Measurements from ENCODE around the gene KCTD19.

Gene KCTD19

DNA sequence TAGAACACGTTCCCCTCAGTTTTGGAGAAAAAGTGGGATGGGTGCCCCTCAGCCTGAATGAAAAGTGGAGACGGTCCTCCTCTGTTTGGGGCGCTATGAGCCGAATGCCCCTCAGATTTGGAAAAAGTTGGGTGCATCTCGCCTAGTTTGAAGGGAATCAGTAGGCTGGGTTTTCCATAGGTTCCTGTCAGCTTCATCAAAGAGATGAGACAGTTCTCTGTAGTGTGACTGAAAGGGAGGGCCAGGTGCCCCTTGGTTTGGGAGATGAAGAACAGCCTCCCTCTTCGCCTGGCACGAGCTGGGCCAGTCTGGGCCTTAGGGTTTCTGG lies 78.5 kb downstream of the KCTD19 start:
- DNase-seq (ENCODE audit: low read depth) = no peak
- H3K4me3 ChIP-seq (ENCODE audit: low read length) = peak overlapping the region; percentile 65
- TF ChIP-seq, protein P1, sequence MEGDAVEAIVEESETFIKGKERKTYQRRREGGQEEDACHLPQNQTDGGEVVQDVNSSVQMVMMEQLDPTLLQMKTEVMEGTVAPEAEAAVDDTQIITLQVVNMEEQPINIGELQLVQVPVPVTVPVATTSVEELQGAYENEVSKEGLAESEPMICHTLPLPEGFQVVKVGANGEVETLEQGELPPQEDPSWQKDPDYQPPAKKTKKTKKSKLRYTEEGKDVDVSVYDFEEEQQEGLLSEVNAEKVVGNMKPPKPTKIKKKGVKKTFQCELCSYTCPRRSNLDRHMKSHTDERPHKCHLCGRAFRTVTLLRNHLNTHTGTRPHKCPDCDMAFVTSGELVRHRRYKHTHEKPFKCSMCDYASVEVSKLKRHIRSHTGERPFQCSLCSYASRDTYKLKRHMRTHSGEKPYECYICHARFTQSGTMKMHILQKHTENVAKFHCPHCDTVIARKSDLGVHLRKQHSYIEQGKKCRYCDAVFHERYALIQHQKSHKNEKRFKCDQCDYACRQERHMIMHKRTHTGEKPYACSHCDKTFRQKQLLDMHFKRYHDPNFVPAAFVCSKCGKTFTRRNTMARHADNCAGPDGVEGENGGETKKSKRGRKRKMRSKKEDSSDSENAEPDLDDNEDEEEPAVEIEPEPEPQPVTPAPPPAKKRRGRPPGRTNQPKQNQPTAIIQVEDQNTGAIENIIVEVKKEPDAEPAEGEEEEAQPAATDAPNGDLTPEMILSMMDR (conservative IDR thresholded peaks at IDR 0.05; ENCODE audit: low read length) = no peak

DNA sequence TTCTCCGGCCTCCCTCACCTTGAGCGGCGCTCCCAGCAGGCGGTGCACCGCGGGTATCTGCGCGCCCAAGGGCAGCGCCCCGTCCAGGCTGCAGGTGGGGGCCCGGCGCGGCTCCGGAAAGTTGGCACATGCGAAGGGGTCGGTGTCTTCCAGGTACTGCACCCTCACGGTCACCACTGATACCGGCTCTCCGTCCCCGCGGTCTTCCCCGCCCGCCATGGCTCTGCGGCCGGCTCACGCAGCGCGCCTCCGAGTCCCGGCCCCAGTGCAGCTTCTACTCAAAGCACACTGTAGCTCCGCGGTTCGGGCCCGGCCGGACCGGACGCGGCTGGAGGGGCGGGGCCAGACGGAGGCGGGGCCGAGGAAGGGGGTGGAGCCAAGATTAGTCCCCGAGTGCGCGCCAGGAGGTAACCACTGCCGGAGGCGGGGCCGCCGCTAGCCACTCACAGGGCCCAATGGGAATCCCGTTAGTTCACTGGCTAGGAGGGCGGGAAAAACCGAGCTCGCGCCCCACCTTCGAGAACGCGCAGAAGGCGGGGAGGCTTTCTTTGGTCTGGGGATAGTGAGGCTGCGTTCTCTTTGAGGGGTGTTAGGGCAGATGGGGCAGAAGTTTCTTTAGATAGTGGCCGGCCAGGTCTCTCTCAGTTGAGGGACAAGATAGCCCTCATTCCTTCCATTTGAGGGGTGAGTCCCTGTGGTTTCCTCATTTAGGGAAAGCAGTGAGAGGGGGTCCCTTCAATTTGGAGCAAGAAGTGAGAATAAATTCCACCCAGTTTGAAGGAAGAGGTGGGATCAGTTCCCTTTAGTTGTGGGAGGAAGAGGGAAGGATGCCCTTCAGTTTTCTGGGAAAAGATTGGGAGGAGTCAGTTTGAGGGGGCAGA lies 79.1 kb downstream of the KCTD19 start, which contains the start of gene FHOD1:
Gene FHOD1 (minus strand): TSS at position 290 of the 881 bp plus-strand sequence. CDS start 71 bp downstream, at position 219.
- TF ChIP-seq, protein P1 (conservative IDR thresholded peaks at IDR 0.05; ENCODE audit: low read length) = no peak
- DNase-seq (ENCODE audit: low read depth) = peak; percentile 92
- H3K4me3 ChIP-seq (ENCODE audit: low read length) = peak within 1 kb of the TSS; percentile 80

DNA sequence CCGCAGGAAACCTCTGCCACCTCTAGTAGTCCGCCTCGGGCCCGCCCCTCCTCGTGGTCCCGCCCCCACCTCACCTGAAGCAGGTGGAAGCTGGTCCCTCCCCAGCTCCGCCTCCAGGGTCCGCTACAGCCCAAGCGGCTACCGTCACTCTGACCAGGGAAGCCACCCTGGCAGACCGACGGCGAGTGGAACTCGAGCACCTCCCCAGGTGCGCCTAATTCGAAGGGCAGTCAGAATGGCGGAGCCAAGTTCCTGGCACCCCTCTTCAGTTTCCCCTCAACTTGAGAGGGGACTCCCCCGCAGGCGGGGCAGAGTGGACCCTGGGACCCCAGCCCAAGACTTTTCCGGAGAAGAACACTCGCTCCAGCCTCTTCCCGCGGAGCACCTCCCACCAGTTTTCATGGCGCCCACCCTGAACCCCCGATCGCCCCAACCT lies 79.8 kb downstream of the KCTD19 start:
- DNase-seq (ENCODE audit: low read depth) = no peak
- TF ChIP-seq, protein P1 (conservative IDR thresholded peaks at IDR 0.05; ENCODE audit: low read length) = no peak
- peak overlapping the region; percentile 80 for H3K4me3 ChIP-seq (ENCODE audit: low read length)

DNA sequence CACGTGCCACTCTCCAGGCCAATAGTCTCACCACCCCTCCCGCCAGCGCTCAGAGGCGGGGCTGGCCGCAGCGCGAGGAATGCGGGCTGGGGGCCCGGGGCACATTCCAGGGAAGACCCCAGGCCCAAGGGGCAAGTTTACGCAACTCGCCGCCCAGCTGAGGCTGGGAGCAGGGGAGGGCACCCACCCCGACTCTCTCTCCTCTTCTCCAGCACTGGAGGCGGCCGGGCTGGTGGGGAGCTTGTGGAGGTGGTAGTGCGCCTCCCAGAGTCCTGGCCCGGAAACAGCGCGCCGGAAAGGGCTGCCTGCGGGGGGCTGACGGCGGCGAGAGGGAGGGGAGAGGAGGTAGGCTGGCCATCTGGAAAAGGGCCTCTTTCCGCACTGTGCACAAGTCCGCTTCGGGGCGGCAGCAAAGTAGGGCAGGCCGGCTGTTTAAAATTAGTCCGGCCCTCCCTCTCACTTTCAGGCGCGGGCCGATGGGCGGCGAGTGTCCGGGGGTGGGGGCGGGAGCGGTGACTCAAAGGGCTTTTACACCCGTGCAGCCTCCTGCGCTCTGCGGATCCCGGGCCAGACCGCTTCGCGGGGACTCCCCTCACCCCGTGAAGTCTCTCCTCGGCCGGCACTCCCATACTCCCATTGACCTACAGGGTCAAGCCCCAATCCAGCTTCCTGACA lies 80.3 kb downstream of the KCTD19 start:
- TF ChIP-seq, protein P1 (conservative IDR thresholded peaks at IDR 0.05; ENCODE audit: low read length) = peak; percentile 44
- DNase-seq (ENCODE audit: low read depth) = peak; percentile 84
- H3K4me3 ChIP-seq (ENCODE audit: low read length) = peak overlapping the region; percentile 80

DNA sequence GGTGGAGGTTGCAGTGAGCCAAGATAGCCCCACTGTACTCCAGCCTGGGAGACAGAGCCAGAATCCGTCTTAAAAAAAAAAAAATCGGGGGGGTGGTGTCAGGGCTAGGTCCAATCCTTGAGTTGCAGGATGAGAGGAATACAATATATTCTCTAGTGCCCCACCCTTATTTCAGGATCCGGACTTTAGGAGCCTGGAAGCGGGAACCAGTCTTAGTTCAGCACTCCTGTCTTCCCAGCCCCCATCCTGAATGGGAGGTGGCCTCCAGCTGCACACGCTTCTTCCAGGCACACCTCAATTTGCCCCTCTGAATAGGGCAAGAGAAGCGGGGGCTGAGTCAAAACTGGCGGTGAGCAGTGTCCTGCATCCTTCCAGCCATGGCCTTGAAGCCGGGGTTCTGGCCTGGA lies 80.9 kb downstream of the KCTD19 start:
- peak overlapping the region; percentile 80 for H3K4me3 ChIP-seq (ENCODE audit: low read length)
- TF ChIP-seq, protein P1 (conservative IDR thresholded peaks at IDR 0.05; ENCODE audit: low read length) = no peak
- no peak for DNase-seq (ENCODE audit: low read depth)

DNA sequence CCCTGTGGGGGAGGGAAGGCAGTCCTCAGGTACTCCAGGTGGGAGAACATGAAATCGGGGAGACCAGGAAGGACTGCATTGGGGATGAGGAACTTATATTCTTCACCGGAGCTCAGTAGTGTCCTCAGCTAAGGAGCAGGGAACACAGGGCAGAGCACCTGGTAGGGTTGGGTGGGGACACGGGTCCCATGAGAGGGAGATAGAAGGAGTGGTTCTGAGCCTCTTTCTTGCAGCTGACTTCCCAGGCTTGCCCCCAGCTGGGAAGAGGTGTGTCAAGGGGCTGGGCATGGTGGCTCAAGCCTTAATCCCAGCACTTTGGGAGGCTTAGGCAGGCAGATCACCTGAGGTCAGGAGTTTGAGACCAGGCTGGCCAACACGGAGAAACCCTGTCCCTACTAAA lies 81.4 kb downstream of the KCTD19 start:
- TF ChIP-seq, protein P1 (conservative IDR thresholded peaks at IDR 0.05; ENCODE audit: low read length) = no peak
- no peak for DNase-seq (ENCODE audit: low read depth)
- H3K4me3 ChIP-seq (ENCODE audit: low read length) = peak overlapping the region; percentile 20
